Neural crest cell (in vitro differentiated cells): ENCODE results near the gene HMGN4. TPM values are rescaled to one million over a fixed set of nuclear protein-coding genes. Genes with fewer than 3 reads are reported as not detected.

ENCODE experiments used
- DNase-seq: peaks from one replicate; pipeline ENCODE4 v3.0.0; 2021; ENCODE audit warnings: low read depth, mixed read lengths, low spot score
- H3K27ac Mint-ChIP-seq: one replicate; pipeline ENCODE4 v1.8.0; 2021; ENCODE audit warnings: mild to moderate bottlenecking, mixed read lengths; ENCODE audit not compliant: unreplicated experiment
- H3K27me3 Mint-ChIP-seq: 2 replicates; pipeline ENCODE4 v1.8.0; 2021; ENCODE audit warnings: low read depth, mild to moderate bottlenecking, mixed read lengths
- H3K36me3 Mint-ChIP-seq: 2 replicates; pipeline ENCODE4 v1.8.0; 2021; ENCODE audit warnings: low read depth, mild to moderate bottlenecking, mixed read lengths
- H3K4me1 Mint-ChIP-seq: 2 replicates; pipeline ENCODE4 v1.8.0; 2021; ENCODE audit warnings: mixed read lengths
- H3K4me3 Mint-ChIP-seq: one replicate; pipeline ENCODE4 v1.8.0; 2021; ENCODE audit warnings: mild to moderate bottlenecking, mixed read lengths
- H3K9me3 Mint-ChIP-seq: 2 replicates; pipeline ENCODE4 v1.8.0; 2021; ENCODE audit warnings: mixed read lengths
- total RNA-seq: library from RNA; stranded (reverse); gene quantifications from 2 replicates; pipeline ENCODE4 v1.2.1, GENCODE V29; 2021
- TF ChIP-seq, protein P1 (sequence below): fragments of 200-600 bp; sonication (generic); conservative IDR thresholded peaks from 2 replicates; pipeline ENCODE4 v1.5.0; 2021; ENCODE audit warnings: antibody characterized with exemption, mild to moderate bottlenecking

The HMGN4 gene
- total RNA-seq, 1 donor from 2014 or later: 49.7 TPM

DNA sequence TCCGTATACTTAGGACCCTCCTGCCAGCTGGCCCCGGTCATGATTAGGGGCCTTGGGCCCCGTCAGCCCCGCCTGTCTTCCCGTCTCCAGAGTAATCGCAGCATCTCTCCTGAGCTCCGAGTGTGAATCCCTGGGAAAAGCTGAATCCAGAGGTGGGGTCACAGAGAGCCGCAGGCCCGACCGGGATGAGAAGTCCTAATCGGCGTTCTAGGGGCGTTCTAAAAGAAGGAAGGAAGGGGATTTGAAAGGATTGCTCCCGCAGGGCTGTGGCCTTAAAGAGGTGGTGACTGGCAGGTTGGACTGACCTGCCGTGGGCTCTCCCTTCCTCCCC lies 371 bp downstream of the HMGN4 start:
- Mint-ChIP-seq H3K27me3 (peaks cover 18% of the 10 kb centered on the region), H3K9me3 (no peaks in the 10 kb centered on the region), H3K36me3 (peaks cover 4% of the 10 kb centered on the region), H3K4me1 (peaks cover 46% of the 10 kb centered on the region), H3K4me3 (peak overlapping the region; percentile 97), H3K27ac (peak overlapping the region; percentile 90)
- TF ChIP-seq, protein P1, sequence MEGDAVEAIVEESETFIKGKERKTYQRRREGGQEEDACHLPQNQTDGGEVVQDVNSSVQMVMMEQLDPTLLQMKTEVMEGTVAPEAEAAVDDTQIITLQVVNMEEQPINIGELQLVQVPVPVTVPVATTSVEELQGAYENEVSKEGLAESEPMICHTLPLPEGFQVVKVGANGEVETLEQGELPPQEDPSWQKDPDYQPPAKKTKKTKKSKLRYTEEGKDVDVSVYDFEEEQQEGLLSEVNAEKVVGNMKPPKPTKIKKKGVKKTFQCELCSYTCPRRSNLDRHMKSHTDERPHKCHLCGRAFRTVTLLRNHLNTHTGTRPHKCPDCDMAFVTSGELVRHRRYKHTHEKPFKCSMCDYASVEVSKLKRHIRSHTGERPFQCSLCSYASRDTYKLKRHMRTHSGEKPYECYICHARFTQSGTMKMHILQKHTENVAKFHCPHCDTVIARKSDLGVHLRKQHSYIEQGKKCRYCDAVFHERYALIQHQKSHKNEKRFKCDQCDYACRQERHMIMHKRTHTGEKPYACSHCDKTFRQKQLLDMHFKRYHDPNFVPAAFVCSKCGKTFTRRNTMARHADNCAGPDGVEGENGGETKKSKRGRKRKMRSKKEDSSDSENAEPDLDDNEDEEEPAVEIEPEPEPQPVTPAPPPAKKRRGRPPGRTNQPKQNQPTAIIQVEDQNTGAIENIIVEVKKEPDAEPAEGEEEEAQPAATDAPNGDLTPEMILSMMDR: no peak
- DNase-seq: no peak

DNA sequence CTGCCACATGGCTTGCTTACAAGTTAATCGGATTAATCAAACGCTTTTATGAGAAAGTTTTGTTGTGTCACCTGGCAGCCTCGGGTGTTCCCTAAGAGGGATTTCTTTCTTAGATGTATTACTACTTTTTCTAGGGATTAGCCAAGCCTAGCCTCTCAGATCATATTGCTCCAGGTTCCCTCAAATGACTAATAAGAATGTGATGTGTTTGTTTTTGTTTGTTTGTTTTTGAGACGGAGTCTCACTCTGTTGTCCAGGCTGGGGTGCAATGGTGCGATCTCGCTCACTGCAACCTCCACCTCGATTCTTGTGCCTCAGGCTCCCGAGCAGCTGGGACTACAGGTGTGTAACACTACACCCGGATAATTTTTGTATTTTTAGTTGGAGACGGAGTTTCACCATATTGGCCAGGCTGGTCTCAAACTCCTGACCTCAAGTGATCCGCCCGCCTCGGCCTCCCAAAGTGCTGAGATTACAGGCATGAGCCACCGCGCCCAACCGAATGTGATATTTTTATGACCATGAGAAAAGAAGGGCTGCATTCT lies 977 bp downstream of the HMGN4 start:
- Mint-ChIP-seq H3K27ac (no peak overlapping the region), H3K4me3 (peak overlapping the region; percentile 97), H3K9me3 (no peaks in the 10 kb centered on the region), H3K4me1 (peaks cover 46% of the 10 kb centered on the region), H3K36me3 (peaks cover 7% of the 10 kb centered on the region), H3K27me3 (peaks cover 18% of the 10 kb centered on the region)
- TF ChIP-seq, protein P1: no peak
- DNase-seq: no peak

DNA sequence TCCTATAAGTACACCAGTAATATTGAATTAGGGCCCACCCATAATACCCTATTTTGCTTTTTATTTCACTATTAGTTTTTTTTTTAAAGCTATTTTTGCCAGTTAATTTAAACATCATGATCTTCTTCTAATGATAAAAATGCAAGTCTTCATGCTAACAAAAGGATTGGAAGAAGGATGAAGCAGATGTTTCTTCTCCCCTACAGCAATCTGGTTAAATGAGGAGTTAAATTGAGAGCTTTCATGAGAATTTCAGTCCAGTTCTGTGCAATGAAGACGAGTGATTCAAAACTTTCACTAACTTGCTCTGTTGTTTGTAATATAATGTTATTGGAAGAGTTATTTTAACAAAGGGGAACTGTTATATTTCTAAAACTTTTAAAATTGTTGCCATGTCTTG lies 3.4 kb downstream of the HMGN4 start:
- Mint-ChIP-seq H3K27ac (no peak overlapping the region), H3K4me3 (peak overlapping the region; percentile 61), H3K36me3 (peaks cover 7% of the 10 kb centered on the region), H3K9me3 (no peaks in the 10 kb centered on the region), H3K4me1 (peaks cover 38% of the 10 kb centered on the region), H3K27me3 (peaks cover 17% of the 10 kb centered on the region)
- TF ChIP-seq, protein P1: no peak
- DNase-seq: no peak

DNA sequence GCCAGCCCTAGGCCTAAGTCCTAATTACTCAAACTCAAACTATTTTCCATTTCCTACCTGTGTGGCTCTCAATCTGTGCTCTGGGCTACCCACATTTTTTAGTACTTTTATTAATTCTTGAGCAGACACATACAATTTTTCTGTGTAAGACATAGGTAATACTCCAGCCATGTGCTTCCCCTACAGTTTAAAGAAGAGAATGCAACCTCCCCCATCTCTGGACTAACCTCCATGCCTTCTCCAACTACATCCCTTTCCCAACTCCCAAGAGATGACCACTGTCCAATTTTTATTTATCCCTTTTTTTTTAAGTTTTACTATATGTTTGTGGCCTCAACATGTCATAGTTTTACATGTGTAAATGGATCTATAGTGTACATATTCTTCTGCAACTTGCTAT lies 5.8 kb downstream of the HMGN4 start:
- H3K9me3 Mint-ChIP-seq: no peaks in the 10 kb centered on the region
- H3K27me3 Mint-ChIP-seq: no peaks in the 10 kb centered on the region
- H3K4me3 Mint-ChIP-seq: peak overlapping the region; percentile 73
- peaks cover 19% of the 10 kb centered on the region for H3K4me1 Mint-ChIP-seq
- no peak for DNase-seq
- no peak overlapping the region for H3K27ac Mint-ChIP-seq
- TF ChIP-seq, protein P1: peak; percentile 50
- H3K36me3 Mint-ChIP-seq: peaks cover 3% of the 10 kb centered on the region

DNA sequence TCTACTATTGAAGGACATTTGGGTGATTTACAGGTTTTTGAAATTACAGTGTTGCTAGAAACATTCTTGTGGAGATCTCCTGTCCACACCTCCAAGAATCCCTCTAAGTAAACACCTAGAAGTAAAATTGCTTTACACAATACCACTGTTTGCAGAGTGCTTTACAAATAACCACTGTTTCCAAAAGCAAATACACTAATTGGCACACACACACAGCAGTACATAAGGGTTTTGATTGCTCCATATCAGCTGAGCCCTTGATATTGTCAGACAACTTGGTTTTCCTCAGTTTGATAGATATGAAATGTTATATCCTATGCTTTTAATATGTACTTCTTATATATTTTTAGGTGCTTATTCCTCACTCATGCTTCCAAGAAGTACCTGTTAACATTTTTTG lies 6.3 kb downstream of the HMGN4 start:
- Mint-ChIP-seq H3K27ac (no peak overlapping the region), H3K4me1 (peaks cover 16% of the 10 kb centered on the region), H3K9me3 (no peaks in the 10 kb centered on the region), H3K27me3 (no peaks in the 10 kb centered on the region), H3K4me3 (peak overlapping the region; percentile 73), H3K36me3 (peaks cover 3% of the 10 kb centered on the region)
- no peak for DNase-seq
- TF ChIP-seq, protein P1: no peak
